Body of pancreas (tissue), 4 donors: Measurements from ENCODE around the gene LDLRAD4. TPM values are rescaled to one million over a fixed set of nuclear protein-coding genes. Genes with fewer than 3 reads are reported as not detected.

Experiments
- ATAC-seq: fragments of 150-250 bp; one replicate; pipeline ENCODE4 v1.9.1; 2016
- DNase-seq, 4 donors: peaks; one replicate each; pipeline ENCODE4 v3.0.0-alpha.2; 2019
- H3K27ac ChIP-seq, 4 donors: fragments of 200-600 bp; sonication (generic); 1 replicate in 3 of 4; 2 replicates in 1 of 4; pipeline versions ENCODE4 v1.5.1 to v1.6.1; 2016 to 2019; ENCODE audit warnings: mild to moderate bottlenecking in 1 of 4, mixed read lengths in 1 of 4, moderate library complexity in 1 of 4
- H3K27me3 ChIP-seq, 2 donors: fragments of 200-600 bp; sonication (generic); one replicate each; pipeline ENCODE4 v1.6.0; 2016; ENCODE audit warnings: mild to moderate bottlenecking in 1 of 2
- H3K36me3 ChIP-seq, 2 donors: fragments of 200-600 bp; sonication (generic); replicated peaks in 1 of 2; 2 replicates each; pipeline ENCODE4 v1.5.1; 2016; ENCODE audit warnings: low read depth in 2 of 2; ENCODE audit not compliant: insufficient read depth in 1 of 2
- H3K4me1 ChIP-seq: fragments of 200-600 bp; sonication (generic); one replicate; pipeline ENCODE4 v1.6.0; 2016
- H3K4me3 ChIP-seq, 2 donors: fragments of 200-600 bp; sonication (generic); 1 replicate in 1 of 2; 2 replicates in 1 of 2; pipeline ENCODE4 v1.5.1; 2016 to 2019
- H3K9me3 ChIP-seq, 3 donors: fragments of 200-600 bp; sonication (generic); 1 replicate in 2 of 3; 2 replicates in 1 of 3; pipeline ENCODE4 v1.5.1; 2016
- CTCF ChIP-seq, 7 experiments: fragments of 450-650 bp in 4 of 7; fragments of 200-600 bp in 3 of 7; sonication (generic) in 3 of 7; IDR thresholded peaks; one replicate each; pipeline ENCODE4 v1.5.1; 2016 to 2019; ENCODE audit warnings: antibody characterized with exemption in 7 of 7
- POLR2A ChIP-seq, 3 donors: fragments of 450-650 bp; IDR thresholded peaks; one replicate each; pipeline ENCODE4 v1.6.1; 2016; ENCODE audit warnings: antibody characterized with exemption in 3 of 3, mild to moderate bottlenecking in 2 of 3
- WGBS, 2 donors: methylation state at CpG; one replicate each; pipeline ENCODE4 v1.1.5; 2017; 5-methylcytosine and 5-hydroxymethylcytosine counted together
- intact Hi-C: fragments of 100-400 bp; cut with DNase I; formaldehyde crosslinking; loops from one replicate; pipeline ENCODE4 v1.15.1; 2023
- total RNA-seq, 2 donors: library from RNA; depleted of rRNA; stranded (reverse); fragments of >200 nt; gene quantifications; one replicate each; pipeline ENCODE4 v1.1.0, GENCODE V29; 2016

LDLRAD4 gene
- total RNA-seq, 2 donors from 2014 or later: 8.6 to 35.9 TPM

GRCh38 chr18:13264091-13265007 is 45.8 kb downstream of the LDLRAD4 start:
- TF ChIP-seq POLR2A (IDR thresholded peaks at IDR 0.05): no peak
- TF ChIP-seq CTCF (IDR thresholded peaks at IDR 0.05): no peak
- peaks cover 33% of the 10 kb centered on the region for H3K4me1 ChIP-seq
- no peak overlapping the region for H3K4me3 ChIP-seq
- H3K36me3 ChIP-seq: no peaks in the 10 kb centered on the region
- ATAC-seq (no peak), DNase-seq (peak in 1 of 4 donors; percentile 25)
- no peaks in the 10 kb centered on the region for H3K27me3 ChIP-seq
- H3K27ac ChIP-seq: no peak overlapping the region
- intact Hi-C loops: no loop called here
- 74 to 77% methylated on average over 15 to 19 of the region's 19 CpGs for WGBS, 2 donors
- H3K9me3 ChIP-seq: no peaks in the 10 kb centered on the region

- Histone ChIP-seq H3K36me3 (no peaks in the 10 kb centered on the region), H3K27me3 (no peaks in the 10 kb centered on the region), H3K4me1 (peaks cover 36% of the 10 kb centered on the region), H3K27ac (no peak overlapping the region), H3K9me3 (no peaks in the 10 kb centered on the region), H3K4me3 (no peak overlapping the region)
- no peak for ATAC-seq
- 87 to 90% methylated on average over 13 to 17 of the region's 17 CpGs for WGBS, 2 donors
- no peak for TF ChIP-seq CTCF (IDR thresholded peaks at IDR 0.05)
- TF ChIP-seq POLR2A (IDR thresholded peaks at IDR 0.05): no peak
- intact Hi-C loops: no loop called here
- DNase-seq: no peak
These were observed 46.7 kb downstream of the LDLRAD4 start for GRCh38 chr18:13265008-13265910.

- DNase-seq (no peak), ATAC-seq (no peak)
- no peaks in the 10 kb centered on the region for H3K27me3 ChIP-seq
- whole genome bisulfite sequencing, 2 donors: 71 to 74% methylated on average over 9 of the region's 9 CpGs
- H3K9me3 ChIP-seq: no peaks in the 10 kb centered on the region
- H3K27ac ChIP-seq: no peak overlapping the region
- peaks cover 35% of the 10 kb centered on the region for H3K4me1 ChIP-seq
- TF ChIP-seq CTCF (IDR thresholded peaks at IDR 0.05): no peak
- no peak for TF ChIP-seq POLR2A (IDR thresholded peaks at IDR 0.05)
- H3K36me3 ChIP-seq: no peaks in the 10 kb centered on the region
- intact Hi-C loops: no loop called here
- no peak overlapping the region for H3K4me3 ChIP-seq
These were observed 47.3 kb downstream of the LDLRAD4 start for GRCh38 chr18:13265911-13266217.

GRCh38 chr18:13266218-13267100 is 47.9 kb downstream of the LDLRAD4 start:
- no peak overlapping the region for H3K4me3 ChIP-seq
- TF ChIP-seq CTCF (IDR thresholded peaks at IDR 0.05) (no peak), POLR2A (IDR thresholded peaks at IDR 0.05) (no peak)
- no peaks in the 10 kb centered on the region for H3K9me3 ChIP-seq
- DNase-seq (no peak), ATAC-seq (peak; percentile 31)
- no peaks in the 10 kb centered on the region for H3K27me3 ChIP-seq
- H3K4me1 ChIP-seq: peaks cover 32% of the 10 kb centered on the region
- H3K27ac ChIP-seq: no peak overlapping the region
- 83 to 88% methylated on average over 16 to 23 of the region's 23 CpGs for WGBS, 2 donors
- no peaks in the 10 kb centered on the region for H3K36me3 ChIP-seq
- intact Hi-C loops: no loop called here
